Stimulated activated CD4-positive, alpha-beta T cell treated with anti-CD3 and anti-CD28 coated beads, Interleukin-4, amount 100 ng/mL, for 24 hours (primary cell): ENCODE results near the gene COQ4.
A peak's percentile ranks its signal among the peaks of the same experiment; 100 is the strongest.
"Not testable (repeated sequence)": the region's sequence is repeated elsewhere in the genome, so short reads cannot be mapped to it uniquely, and the experiment has no call there.

Experiments used
- DNase-seq: peaks from one replicate; pipeline ENCODE4 v3.0.0-alpha.2; 2020

Gene COQ4

DNA sequence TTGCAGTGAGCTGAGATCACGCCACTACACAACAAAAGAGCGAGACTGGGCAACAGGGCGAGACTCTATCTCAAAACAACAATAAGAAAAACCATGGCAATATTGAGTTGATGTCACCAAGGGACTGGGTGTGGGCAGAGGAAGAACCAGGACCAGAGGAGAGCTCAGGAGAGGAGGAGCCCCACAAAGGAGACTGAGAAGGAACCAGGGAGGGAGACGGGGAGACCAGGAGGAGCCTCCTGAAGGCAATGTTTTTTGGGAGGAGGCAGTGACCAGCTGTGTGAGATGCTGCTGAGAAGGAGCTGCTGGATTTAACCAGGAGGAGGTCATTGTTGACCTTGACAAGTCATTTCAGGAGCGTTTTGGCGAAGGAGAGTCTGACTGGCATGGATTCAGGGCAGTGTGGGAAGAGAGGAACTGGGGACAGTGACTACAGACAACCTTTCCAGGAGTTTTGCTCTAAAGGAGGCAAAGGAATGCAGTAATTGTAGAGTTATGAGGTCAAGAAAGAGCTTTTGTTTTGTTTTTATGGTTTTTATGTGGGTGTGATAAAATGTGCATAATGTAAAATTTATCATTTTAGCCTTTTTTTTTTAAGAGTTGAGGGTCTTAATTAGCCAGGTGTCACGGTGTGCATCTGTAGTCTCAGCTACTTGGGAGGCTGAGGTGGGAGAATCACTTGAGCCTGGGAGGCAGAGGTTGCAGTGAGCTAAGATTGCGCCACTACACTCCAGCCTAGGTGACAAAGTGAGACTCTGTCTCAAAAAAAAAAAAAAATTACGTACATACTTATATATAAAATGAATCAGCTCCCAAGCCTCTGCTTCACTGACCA lies 18.3 kb upstream of the COQ4 start:
- no peak for DNase-seq

DNA sequence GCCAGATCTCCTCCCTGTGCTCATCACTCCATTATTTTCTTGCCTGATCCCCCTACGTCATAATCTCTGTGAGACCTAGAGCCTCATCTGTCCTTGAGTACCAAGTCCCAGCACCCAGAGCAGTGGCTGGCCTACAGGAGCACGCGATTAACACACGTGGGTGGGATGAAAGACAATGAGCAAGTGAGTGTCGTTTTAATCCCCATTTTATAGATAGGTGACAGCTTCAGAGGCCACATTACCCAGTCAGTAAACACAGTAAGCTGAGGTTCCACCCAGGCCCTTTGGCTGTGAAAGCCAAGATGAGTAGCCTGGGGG lies 17.7 kb upstream of the COQ4 start:
- DNase-seq = no peak

DNA sequence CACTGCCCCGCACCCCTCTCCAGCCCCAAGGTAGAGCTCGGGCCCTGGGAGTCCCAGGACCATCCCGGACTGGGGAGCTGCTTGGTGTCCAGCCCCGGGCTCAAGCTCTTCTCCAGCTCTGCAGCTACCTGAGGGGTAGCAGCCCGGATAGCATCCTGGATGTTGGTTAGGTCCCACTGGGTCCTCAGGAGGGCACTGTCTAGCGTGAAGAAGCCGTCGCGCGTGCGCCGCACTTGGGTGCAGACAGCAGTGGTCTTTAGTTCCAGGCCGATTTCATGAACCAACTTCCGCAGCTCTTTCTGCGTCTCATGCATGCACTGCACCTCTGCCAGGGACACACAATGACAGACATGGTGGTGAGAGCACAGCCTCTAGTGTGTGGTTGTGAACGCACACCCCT lies 13.1 kb upstream of the COQ4 start:
- DNase-seq = no peak

DNA sequence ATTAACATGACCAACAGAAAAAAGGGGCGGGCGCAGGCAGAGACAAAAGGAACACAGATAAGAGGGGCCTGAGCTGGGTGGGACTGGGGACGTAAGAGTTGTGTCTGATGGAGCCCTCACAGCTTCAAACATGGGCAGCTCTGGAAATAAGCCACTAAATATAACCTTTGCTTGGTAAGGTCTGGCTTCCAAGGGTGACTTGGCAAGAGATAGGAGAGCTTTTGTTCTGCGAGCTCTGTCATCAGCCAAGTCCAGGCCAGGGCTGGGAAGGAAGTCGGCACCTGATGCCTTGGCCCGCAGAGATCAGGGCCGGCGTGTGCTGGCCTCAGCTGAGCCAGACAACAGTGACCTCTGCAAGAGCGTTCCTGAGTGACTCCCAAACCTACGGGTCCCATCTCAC lies 12.2 kb upstream of the COQ4 start:
- DNase-seq = no peak

DNA sequence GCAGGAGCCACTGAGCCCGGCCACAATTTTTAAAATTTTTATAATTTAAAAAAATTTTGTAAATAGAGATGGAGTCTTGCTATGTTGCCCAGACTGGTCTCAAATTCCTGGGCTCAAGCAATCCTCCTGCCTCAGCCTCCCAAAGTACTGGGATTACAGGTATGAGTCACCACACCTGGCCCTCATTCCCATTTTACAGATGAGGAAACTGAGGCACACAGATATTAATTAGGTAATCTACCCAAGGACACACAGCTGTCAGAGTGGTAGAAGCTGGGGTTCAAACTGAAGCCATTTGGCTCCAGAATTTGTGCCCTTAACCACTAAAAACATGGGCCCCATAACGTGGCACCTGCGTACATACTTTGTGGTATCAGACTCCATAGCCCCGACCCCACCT lies 7.9 kb upstream of the COQ4 start:
- no peak for DNase-seq

DNA sequence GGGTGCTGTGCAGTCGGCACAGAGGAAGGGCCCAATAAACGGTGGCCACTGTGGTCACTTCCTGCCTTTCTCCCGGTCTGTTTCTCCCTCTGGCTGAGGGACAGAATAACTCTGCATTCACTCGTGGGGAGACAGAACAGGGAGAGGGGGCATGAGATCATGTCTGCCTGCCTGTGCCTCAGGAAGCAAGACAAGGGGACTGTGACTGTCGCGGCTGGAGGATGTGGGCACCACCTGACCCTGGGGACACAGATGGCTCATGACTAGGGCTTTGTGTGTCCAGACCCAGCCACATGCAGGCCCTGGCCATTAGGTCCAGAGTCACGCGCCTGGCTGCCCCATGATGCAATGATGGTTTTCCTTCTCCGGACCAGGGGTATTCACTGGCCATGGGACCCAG lies 6.2 kb upstream of the COQ4 start:
- no peak for DNase-seq

DNA sequence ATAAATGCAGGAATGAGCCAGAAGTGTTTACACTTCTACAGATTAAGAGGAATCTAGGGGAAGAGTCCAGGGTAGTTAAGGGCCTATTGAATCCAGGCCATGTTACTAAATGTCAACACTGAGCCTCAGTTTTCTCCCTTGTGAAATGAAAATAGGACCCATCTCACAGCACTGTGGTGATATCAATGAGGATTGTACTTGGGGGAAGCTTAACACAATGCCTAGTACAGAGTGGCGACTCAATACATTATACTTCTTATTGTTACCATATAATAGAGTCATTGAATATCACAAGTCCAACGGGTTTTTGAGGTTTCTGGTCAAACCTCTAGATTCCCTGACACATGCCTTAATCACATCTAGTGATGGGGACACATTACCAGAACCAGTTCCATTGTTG lies 5.0 kb upstream of the COQ4 start:
- no peak for DNase-seq

DNA sequence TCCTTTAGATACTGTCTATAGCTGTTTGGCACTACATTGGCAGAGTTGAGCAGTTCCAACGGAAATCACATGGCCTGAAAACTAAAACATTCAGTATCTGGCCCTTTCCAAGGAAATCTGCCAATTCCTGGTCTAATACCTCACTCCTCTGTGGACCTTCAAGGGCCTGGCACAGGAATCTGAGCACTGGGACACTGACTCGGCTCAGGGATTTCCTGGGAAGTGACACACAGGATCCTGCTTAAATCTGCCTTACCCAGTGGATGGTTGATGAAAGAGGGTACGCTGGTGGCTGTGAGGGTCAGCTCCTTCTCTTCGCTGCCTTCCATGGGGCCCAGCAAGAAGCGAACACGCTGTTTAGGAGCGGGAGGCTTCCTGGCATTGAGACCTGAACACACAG lies 1.3 kb upstream of the COQ4 start:
- no peak for DNase-seq

DNA sequence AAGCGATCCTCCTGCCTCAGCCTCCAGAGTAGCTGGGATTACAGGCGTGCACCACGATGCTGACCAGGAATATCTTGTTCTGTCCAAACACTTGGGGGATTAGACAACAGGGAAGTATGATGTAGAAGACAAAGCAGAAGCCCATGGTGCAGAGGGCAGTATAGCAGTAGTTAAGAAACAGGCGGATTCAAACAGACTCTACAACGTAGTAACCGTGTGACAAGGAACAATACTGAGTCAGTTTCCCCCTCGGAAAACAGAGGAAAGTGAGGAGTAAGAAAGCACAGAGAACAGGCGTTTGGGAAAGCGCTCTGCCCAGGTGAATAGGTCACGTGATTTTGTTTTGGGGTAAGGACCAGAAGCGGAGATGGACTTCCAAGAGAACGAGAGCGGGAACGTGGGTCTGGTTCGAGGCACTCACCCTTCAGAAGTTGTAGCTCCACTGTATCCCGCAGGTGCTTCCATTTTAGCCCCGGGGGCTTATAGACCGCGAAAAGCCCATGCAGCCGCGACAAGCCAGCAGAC lies 698 bp upstream of the COQ4 start:
- no peak for DNase-seq

DNA sequence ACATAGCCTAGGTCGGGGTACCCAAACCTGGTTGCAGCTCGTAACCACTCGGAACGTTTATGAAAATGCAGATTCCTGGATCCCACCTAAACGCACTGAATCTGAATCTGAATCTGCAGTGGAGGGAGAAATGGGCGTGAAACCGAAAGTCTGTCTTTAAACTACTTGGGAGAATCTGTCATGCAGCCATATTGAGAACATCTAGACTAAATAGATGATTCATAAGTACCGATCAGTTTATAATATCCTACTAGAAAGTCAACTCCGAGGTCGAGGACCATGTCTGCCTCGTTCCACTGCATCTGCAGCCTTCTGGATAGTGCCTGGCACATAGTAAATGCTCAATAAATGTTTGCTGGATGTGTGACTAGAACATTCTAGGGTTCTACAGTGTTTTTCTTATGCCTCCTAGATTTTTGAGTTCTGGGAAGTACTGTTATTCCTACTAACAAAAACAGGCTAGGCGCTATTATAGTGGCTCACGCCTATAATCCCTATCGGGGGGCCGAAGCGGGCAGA lies 632 bp downstream of the COQ4 start:
- peak; percentile 57 for DNase-seq

DNA sequence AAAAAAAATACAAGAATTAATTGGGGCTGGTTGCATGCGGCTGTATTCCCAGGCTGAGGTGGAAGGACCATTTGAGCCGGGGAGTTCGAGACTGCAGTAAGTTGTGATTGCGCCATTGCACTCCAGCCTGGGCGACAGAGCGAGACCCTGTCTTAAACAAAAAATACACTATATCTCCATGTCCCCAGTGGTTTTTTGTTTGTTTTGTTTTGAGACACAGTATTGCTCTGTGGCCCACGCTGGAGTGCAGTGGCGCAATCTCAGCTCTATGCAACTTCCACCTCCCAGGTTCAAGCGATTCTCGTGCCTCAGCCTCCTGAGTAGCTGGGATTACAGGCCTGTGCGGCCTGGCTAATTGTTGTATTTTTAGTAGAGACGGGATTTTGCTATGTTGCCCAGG lies 1.2 kb downstream of the COQ4 start:
- DNase-seq = no peak

DNA sequence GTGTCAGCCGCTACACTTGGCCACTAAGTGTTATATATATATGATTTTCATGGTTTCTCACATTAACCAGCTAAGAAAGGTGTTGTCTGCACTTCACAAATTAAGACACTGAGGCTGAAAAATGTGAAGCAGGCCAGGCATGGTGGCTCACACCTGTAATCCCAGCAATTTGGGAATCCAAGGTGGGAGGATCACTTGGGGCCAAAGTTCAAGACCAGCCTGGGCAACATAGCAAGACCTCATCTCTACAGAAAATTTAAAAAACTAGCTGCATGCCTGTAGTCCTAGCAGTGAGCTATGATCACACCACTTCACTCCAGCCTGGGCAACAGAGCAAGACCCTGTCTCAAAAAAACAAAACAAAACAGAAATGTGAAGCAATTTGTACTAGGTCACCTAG lies 1.8 kb downstream of the COQ4 start:
- no peak for DNase-seq

DNA sequence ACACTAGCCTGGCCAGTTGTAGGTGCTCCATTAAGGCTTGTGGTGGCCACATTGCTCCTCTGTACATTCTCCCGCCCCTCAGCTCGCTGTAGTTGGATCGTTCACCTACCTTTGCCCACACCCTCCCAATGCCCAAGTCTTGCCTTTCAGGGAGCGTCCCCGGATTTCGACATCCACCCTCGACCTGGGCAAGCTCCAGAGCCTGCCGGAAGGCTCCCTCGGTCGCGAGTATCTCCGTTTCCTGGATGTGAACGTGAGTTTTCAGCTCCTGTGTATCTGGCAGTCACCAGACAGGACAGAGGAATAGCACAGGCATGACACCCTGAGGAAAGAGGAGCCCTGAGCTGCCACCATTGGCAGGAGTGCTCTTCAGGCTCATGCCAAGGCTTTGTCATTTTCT lies 3.0 kb downstream of the COQ4 start:
- no peak for DNase-seq

DNA sequence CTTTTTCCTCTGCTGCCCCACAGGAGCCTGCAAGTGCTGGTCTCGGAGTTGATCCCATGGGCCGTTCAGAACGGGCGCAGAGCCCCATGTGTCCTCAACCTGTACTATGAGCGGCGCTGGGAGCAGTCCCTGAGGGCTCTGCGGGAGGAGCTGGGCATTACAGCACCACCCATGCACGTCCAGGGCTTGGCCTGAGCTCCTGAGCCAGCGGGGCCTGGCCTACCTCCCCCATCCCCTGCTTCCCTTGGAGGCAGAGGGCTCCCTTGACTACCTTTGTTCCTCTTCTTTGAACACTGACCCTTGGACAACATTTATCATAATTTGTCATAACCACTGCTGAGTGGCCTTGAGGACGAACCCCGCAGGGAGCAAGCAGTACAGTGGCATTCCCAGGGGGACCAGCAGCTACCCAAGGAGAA lies 10.8 kb downstream of the COQ4 start:
- no peak for DNase-seq

DNA sequence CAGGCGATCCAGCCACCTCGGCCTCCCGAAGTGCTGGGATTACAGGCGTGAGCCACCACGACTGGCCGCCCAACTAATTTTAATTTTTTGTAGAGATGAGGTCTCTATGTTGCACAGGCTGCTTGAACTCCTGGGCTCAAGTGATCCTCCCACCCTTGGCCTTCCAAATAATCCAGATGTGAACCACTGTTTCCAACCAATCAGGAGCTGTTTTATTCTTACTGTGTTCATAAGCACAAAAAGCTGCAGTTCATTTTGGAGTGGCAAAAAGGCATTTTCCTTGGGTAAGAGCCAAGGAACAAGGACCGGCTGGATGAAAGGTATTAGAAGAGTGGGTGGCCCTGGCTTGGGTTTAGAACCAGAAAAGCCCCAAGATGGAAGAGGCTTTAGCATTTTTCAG lies 12.5 kb downstream of the COQ4 start:
- no peak for DNase-seq

DNA sequence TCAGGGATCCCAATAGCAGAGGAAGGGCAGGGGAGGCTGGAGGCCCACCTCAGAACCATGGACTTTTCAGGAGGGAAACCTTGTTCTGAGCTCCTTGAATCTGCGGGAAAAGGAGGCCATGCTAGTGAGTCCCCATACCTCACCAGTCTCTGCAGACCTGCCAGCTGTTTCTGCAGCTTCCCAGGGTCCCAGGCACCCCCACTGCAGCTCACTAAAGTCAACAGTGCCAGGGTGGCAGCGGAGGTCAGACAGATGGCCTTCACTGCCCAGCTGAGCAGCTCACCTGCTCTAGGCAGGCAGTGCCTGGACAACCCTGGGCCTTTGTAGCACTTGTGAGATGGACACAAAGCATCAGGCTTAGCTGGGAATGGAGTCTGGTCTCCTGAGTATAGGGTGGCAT lies 13.3 kb downstream of the COQ4 start:
- DNase-seq = no peak

DNA sequence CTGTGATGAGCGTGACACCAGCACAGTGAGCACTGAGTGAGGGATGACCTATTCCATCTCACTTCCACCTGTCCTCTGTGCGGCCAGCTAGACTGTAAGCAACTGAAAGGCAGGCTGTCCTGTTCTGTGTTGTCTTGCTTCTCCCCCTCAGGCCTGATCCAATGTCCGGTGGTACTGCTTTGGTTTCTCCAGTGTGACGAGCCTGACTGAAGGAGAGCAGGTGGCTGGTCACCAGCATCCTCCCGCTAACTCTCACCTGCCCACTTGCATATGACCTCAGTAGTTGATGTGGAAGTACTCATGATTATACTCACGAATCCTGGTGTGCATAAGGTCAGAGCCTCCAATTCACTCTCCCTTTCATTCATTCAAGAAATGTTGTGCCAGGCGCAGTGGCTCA lies 15.3 kb downstream of the COQ4 start:
- DNase-seq = no peak

DNA sequence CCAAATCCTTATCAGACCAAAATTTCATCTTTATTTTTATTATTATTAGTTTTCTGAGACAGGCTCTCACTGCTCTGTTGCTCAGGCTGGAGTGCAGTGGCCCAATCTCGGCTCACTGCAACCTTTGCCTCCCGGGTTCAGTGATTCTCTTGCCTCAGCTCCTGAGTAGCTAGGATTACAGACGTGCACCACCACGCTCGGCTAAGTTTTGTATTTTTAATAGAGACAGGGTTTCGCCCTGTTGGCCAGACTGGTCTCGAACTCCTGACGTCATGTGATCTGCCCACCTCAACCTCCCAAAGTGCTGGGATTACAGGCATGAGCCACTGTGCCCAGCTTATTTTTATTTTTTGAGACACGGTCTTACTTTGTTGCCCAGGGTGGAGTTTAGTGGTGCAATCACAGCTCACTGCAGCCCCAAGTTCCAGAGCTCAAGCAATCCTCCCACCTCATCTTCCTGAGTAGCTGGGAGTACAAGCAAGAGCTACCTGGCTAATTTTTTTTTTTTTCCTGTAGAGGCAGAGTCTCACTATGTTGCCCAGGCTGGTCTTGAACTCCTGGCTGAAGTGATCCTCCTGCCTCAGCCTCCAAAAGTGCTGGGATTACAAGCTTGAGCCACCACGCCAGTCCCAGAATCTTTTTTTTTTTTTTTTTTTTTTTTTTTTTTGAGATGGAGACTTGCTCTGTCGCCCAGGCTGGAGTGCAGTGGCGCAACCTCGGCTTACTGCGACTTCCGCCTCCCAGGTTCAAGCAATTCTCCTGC lies 16.4 kb downstream of the COQ4 start:
- DNase-seq = not testable (repeated sequence)

DNA sequence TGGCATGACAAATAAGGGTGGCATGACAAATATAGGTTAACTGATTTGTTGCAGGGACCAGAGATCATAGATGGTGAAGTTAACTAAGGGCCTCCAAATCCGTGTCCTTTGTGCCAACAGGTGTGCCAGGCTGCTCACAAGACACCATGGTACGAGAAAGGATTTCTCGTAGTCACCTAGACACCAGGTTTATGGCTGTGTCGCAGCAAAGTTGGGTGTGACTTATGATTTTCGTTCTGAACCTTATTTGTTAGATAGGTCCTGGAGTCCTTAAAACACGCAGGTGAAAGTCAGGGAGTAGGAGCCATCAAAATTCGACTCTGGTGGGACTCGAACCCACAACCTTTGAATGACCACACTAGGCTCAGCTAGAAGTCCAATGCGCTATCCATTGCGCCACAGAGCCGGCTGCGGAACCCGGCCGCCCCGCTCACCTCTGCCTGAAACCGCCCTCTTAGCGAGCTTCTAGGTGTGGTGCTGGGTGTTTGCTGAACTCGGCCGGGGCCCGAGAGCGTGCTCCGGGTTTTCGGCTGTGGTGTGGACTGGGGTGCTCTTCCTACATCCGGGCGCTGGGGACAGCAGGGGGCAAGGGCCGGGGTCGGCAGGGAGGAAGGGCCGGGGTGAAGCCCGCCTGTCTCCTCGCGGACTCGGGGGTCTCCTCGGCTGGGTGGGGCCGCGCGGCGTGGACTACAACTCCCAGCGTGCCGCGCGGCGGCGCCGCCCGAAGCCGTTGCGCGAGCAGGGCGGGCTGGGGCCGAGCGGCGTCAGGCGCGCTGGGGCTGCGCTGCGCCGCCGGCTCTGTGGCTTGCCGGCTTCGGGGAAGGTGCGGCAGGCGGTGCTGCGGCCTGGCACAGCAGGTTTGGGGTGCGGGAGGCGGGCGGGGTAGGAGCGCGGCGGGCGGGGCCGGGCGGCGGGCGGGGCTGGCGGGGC lies 17.4 kb downstream of the COQ4 start, which contains the start of gene SLC27A4:
Gene SLC27A4 (plus strand): TSS at position 767 of the 930 bp plus-strand sequence. CDS start 2,606 bp downstream, outside the sequence.
- DNase-seq = peak; percentile 78

DNA sequence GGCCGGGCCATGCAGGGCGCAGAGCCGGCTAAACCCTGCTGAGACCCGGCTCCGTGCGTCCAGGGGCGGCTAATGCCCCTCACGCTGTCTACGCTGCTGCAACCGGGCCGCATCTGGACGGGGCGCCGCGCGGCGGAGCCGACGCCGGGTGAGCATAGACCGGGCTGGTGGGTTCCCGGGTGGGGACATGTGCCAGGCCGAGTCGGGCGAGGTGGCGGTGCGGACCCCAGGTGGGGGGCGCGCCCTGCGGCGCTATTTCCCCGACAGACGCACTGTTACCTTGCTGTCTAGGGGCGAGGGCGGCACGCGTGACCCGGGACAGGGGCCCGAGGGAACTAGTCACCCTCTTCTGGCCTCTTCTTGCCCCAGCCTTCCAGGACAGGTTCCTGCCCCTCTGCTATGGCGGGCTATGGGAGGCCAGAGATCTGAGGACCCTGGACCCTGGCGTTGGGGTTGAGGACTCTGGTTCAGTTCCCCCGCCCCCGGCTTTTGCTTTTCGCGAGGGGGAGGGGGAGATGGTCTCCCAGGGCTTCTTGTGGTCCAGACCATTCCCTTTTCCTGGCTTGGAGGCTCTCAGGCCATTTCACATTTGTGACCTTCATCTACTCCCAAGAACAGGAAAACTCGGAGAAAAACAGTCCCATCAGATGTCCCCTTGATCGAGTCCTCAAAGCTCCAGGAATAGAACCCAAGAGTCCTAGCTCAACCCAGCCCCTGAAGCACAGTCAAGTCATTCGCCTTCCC lies 18.2 kb downstream of the COQ4 start:
- no peak for DNase-seq

DNA sequence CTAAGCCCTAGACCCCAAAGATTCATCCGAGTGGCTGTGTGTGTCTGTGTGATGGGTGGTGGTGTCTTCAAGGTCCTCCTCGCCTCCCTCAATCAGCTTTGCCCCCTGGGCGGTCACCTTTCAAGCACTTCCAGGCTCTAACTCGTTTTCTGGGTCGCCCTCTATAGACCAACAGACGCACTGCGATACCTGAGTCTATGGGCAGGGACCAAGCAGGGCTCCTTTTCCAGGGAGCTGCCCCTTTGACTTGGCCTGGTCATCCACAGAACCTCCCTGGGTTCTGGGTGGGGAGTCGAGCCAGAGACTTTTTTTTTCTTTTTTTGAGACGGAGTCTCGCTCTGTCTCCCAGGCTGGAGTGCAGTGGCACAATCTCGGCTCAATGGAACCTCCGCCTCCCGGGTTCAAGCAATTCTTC lies 18.8 kb downstream of the COQ4 start:
- DNase-seq = peak; percentile 75
